NCI-H460 (cell line): Measurements from ENCODE around the gene PRKAR1B. TPM values are rescaled to one million over a fixed set of nuclear protein-coding genes. Genes with fewer than 3 reads are reported as not detected.

Source experiments
- DNase-seq: peaks from one replicate; pipeline ENCODE4 v3.0.0-alpha.2; 2016; ENCODE audit warnings: low read depth; ENCODE audit errors: extremely low read depth
- polyA plus RNA-seq: library from polyadenylated mRNA; depleted of rRNA; stranded (reverse); fragments of >200 nt; gene quantifications from 2 replicates; pipeline ENCODE4 v1.2.3, GENCODE V29; 2014; cell fraction: nucleus; rRNA removed
- total RNA-seq: library from RNA; depleted of rRNA; stranded (reverse); fragments of >200 nt; shearing (Covaris generic); gene quantifications from 2 replicates; pipeline ENCODE4 v1.2.3, GENCODE V29; 2014; rRNA removed

The PRKAR1B gene
- total RNA-seq = 7.4 and 8.7 TPM in 2 replicates
- 7.7 and 22.7 TPM in 2 replicates for polyA plus RNA-seq

DNA sequence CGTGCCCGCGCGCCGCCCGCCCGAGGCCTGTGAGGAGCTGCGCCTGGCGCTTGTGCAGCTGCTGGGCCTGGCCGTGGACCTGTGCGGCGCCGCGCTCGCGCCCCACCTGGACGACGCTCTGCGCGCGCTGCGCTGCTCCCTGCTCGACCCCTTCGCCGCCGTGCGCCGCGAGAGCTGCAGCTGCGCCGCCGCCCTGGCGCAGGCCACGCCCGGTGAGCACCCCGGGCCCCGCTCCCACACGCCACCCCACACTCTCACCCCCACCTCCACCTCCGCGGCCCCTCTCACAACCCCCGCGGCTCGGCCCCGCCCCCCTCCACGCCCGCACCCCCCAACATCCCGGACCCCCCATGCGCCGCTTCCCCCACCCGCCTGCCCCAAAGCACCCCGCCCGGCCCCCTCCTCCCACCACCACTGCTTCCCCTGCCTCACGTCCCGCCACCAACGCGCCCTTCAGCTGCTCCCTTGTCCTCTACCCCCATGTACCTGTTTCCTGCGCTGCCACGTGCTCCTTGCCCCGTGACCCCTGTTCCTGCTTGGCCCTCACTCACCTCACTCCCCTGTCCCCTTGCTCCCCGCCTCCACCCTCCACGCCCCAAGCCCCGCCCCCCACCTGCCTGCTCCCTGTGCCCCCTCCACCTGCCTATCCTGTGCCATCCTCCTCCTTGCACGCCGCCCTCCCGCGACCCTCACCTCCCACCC is at the start of gene PRKAR1B:
PRKAR1B (minus strand) TSS at position 178 of the 702 bp plus-strand sequence. CDS start 15,776 bp downstream, outside the sequence.
- no peak for DNase-seq

GRCh38 chr7:776381-776780 is 49.3 kb upstream of the PRKAR1B start:
- no peak for DNase-seq

- DNase-seq = peak; percentile 42
These were observed 47.4 kb upstream of the PRKAR1B start for GRCh38 chr7:774161-775109.

DNA sequence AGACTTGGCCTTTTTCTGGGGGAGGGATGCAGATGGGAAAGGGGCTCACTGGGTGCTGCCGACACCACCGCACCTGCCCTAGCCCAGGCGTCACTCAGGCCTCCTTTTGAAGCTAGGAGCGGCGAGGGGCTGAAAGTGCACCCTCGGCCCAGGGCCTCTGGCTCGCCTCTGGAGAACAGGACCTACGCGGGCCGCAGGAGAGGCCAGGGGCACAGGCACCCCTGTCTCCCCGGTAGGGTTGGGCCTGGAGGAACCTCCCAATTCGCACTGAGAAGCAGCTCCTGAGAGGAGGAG is 46.5 kb upstream of the PRKAR1B start:
- no peak for DNase-seq

GRCh38 chr7:772861-773621 is 46.0 kb upstream of the PRKAR1B start:
- DNase-seq = no peak

DNA sequence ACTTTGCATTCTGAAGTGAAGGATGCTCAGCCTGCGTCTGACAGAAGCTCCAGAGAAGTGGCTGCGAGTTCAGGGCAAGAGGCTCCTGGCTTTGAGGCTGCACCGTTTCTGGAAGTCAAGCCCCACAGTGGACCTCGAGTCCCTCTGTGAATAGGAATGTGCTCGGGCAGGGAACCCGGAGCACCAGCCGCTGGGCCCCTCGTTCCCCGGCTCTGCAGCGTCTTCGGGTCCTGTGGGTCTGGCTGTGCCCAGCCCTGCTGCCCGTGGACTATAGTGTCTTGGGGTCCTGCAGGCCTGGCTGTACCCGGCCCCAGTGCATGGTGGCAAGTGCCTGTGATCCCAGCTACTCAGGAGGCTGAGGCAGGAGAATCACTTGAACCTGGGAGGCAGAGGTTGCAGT is 45.3 kb upstream of the PRKAR1B start:
- no peak for DNase-seq

GRCh38 chr7:772005-772294 is 44.9 kb upstream of the PRKAR1B start:
- DNase-seq = no peak

DNA sequence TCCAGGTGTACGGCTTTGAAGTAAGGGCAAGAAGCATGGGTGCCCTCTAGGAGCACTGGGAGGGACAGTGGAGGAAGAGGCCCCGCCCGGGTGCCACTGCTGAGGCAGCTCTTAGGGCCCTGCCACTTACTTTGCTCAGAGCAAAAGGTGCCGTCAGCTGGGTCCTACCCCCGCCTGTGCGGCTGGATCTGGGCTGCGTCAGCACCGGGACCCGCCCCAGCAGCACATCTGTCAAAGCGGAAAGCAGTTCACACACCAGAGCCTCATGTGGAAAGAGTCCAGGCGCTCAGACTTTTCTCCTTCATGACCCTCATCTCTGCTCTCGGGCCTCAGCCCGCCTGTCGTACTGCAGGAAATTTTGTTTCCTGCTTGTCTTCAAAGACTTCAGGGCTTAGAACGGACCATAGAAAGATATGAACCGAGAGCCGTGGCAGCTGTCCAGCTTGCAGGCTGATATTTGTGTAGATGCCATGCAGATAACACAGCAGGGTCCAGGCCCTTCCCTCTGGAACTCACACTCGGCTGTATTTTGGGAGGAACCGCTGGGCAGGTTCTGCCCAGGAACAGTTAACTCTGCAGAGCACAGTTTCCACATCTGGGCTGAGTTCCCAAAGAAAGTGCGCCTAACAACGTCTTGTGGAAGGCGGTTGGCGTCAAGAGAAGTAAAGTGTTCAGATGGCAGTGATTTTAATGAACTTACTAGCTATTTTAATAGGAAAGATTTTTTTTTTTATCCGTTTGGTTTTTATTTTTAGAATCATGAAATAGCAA is 44.3 kb upstream of the PRKAR1B start:
- no peak for DNase-seq

DNA sequence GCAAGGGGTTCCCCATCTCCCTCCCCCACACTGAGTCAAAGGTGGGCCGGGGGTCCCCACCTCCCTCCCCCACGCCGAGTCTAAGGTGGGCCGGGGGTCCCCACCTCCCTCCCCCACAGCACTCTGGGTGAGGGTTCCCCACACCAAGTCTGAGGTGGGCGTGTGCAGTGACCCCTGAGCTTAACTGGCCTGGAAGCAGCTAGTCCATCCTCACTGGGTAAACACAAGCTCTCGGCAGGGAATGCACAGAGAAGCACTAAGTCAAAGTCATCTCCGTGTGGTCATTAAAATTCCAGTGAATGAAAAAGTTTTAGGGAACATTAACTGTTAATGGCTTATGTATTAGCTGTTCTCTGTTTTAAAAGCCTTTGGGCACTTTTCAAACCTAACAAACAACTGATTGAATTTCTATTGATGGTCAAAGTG is 43.7 kb upstream of the PRKAR1B start:
- DNase-seq = no peak

DNA sequence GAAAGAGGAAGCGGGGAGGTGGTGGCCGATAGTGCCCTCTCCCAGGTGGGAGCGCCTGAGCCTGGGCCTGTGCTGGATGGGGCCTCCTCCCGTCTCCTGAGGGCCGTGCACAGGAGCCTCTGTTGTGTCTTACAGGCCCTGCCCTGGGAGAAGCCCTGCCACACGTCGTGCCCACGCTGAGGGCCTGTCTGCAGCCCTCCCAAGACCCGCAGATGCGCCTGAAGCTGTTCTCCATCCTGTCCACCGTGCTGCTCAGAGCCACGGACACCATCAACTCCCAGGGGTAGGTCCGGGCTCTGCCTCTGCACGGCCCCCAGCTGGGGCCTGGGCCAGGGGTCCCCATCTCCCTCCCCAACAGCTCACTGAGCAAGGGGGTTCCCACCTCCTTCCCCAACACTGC is 43.3 kb upstream of the PRKAR1B start:
- DNase-seq = no peak

- DNase-seq = no peak
These were observed 41.9 kb upstream of the PRKAR1B start for GRCh38 chr7:768881-769504.

DNA sequence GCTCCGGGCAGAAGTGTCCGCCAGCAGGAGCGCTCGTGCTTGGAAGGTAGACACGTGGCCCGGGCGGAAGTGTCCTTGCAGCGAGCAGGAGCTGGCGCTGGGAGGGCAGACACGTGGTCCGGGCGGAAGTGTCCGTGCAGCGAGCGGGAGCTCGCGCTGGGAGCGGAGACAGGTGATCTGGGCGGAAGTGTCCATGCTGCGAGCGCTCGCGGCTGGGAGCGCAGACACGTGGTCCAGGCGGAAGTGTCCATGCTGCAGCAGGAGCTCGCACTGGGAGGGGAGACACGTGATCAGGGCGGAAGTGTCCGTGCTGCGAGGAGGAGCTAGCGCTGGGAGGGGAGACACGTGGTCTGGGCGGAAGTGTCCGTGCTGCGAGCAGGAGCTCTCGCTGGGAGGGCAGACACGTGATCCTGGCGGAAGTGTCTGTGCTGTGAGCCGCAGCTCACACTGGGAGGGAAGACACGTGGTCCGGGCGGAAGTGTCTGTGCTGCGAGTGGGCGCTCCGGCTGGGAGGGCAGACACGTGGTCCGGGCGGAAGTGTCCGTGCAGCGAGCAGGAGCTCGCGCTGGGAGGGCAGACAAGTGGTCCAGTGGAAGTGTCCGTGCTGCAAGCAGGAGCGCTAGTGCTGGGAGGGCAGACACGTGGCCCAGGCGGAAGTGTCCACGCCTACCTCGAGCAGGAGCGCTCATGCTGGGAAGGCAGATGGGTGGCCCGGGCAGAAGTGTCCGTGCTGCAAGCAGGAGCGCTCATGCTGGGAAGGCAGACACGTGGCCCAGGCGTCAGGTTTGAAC is 41.1 kb upstream of the PRKAR1B start:
- no peak for DNase-seq

DNA sequence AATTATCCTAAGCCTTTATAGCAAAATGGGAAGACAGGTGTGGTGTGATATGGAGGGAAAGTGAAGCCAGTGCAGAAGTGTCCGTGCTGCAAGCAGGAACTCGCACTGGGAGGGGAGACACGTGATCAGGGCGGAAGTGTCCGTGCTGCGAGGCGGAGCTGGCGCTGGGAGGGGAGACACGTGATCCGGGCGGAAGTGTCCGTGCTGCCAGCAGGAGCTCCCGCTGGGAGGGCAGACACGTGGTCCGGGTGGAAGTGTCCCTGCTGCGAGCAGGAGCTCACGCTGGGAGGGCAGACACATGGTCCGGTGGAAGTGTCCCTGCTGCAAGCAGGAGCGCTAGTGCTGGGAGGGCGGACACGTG is 40.5 kb upstream of the PRKAR1B start:
- no peak for DNase-seq

DNA sequence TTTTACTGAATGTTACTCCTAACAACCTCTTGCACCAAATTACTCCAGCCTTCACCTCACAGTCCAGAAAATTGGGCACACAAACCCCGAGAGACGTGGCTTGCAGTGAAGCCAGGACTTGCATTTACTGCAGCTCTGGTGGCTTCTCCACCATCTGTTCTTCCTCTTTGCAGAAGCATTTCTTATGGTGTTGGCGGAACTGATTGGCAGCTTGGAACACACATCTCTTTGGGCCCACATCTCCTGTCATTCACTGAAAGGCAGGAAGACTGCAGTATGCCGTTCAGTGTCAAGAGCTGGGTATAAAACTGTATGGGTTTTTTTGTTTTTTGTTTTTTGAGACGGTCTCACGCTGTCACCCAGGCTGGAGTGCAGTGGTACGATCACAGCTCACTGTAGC is 38.3 kb upstream of the PRKAR1B start:
- DNase-seq = no peak

DNA sequence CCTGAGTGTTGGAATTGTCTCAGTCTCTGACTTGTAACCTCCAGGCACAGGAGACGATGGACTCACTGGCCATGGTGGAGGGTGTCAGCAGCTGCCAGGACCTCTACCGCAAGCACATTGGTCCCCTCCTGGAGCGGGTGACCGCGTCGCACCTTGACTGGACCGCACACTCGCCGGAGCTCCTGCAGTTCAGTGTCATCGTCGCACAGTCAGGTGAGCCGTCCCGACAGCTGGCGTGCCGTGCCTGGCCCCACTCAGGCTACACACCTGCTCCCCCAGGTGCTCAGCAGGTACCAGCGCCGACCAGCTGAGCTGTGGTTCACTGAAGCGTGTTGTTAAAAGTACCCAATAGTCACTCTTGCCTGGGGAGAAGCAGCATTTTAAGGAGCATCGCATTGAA is 36.7 kb upstream of the PRKAR1B start:
- no peak for DNase-seq

DNA sequence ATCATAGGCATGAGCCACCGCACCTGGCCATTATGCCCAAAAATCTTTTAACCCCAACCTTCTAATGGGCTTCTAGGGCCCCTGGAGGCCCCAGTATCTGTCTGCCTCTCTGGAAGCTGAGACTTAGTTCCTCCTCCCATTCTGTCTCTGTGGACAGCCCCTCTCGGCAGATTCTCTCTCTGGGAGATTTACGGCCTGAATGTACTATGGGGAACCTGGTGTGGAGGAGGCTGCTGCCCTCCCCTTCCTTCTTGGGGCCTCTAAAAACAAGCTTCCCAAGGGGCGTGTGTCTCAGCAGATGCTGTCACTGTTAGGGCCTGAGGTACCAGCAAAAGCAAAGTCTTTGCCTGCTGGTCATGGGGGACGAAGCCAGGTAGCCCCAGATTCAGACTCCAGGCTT is 35.8 kb upstream of the PRKAR1B start:
- DNase-seq = no peak

DNA sequence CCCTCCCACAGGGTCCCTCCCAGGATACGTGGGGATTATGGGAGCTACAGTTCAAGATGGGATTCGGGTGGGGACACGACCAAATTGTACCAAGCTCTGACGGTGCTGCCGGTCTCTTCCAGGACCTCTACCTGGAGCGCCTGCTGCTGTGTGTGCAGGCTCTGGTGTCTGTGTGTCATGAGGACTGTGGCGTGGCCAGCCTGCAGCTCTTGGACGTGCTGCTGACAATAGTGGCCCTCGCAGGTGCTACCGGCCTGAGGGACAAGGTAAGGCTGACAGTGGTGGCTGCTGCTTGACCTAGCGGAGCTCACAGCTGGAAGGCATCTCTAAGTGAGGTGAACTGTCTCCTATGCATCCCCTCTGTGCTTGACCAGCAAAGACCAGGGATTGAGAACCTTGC is 34.5 kb upstream of the PRKAR1B start:
- DNase-seq = no peak

- no peak for DNase-seq
These were observed 34.0 kb upstream of the PRKAR1B start for GRCh38 chr7:761101-761500.

DNA sequence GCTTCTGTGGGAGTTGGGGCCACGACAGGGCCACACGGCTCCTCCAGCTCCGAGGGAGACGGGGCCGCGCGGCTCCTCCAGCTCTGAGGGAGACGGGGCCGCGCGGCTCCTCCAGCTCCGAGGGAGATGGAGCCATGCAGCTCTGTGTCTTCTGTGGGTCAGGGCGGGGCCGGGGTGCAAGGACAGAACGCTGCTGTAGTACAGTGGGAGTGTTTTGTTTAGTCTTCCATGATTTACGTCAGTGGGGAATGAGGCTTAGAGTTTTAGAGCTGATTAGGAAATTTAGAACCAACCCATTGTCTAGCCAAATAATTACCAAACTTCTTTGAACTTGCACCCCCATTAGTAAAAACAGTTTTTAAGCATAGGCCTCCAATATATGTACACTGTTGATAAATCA is 32.9 kb upstream of the PRKAR1B start:
- DNase-seq = no peak
